Neural progenitor cell (in vitro differentiated cells): ENCODE data around the gene DNAH7. TPM values are rescaled to one million over a fixed set of nuclear protein-coding genes. Genes with fewer than 3 reads are reported as not detected.

Experiments used
- DNase-seq: peaks from one replicate; pipeline ENCODE4 v3.0.0-alpha.2; 2016; ENCODE audit warnings: low spot score
- H2AFZ ChIP-seq: fragments of 200-600 bp; sonication (generic); replicated peaks from 2 replicates; pipeline ENCODE4 v1.6.1; 2016; ENCODE audit warnings: antibody characterized with exemption
- H3F3A ChIP-seq: fragments of 200-600 bp; sonication (generic); 2 replicates; pipeline ENCODE4 v1.6.1; 2016; ENCODE audit warnings: antibody characterized with exemption, low read depth
- H3K27ac ChIP-seq: fragments of 200-600 bp; sonication (generic); 2 replicates; pipeline ENCODE4 v1.5.1; 2016; ENCODE audit warnings: mild to moderate bottlenecking
- H3K27me3 ChIP-seq: fragments of 200-600 bp; sonication (generic); 2 replicates; pipeline ENCODE4 v1.6.1; 2016; ENCODE audit warnings: mild to moderate bottlenecking, moderate library complexity
- H3K36me3 ChIP-seq: fragments of 200-600 bp; sonication (generic); 2 replicates; pipeline ENCODE4 v1.5.1; 2016
- H3K4me1 ChIP-seq: fragments of 200-600 bp; sonication (generic); 2 replicates; pipeline ENCODE4 v1.6.1; 2016; ENCODE audit warnings: mixed run types
- H3K4me2 ChIP-seq: fragments of 200-600 bp; sonication (generic); 2 replicates; pipeline ENCODE4 v1.6.1; 2016
- H3K4me3 ChIP-seq: fragments of 200-600 bp; sonication (generic); 2 replicates; pipeline ENCODE4 v1.5.1; 2016
- H3K79me2 ChIP-seq: fragments of 200-600 bp; sonication (generic); 2 replicates; pipeline ENCODE4 v1.6.1; 2016; ENCODE audit warnings: low read depth
- H3K9ac ChIP-seq: fragments of 200-600 bp; sonication (generic); 2 replicates; pipeline ENCODE4 v1.6.1; 2016
- H3K9me3 ChIP-seq: fragments of 200-600 bp; sonication (generic); 2 replicates; pipeline ENCODE4 v1.5.1; 2016; ENCODE audit warnings: low read depth
- H4K20me1 ChIP-seq: fragments of 200-600 bp; sonication (generic); 2 replicates; pipeline ENCODE4 v1.6.1; 2016; ENCODE audit warnings: low read depth
- H3K27ac Mint-ChIP-seq: 3 replicates; pipeline ENCODE4 v1.8.0; 2021; ENCODE audit warnings: mixed read lengths
- H3K27me3 Mint-ChIP-seq: 2 replicates; pipeline ENCODE4 v1.8.0; 2022; ENCODE audit warnings: low read depth, mild to moderate bottlenecking, inconsistent platforms, moderate library complexity, mixed read lengths; ENCODE audit not compliant: insufficient read depth
- H3K36me3 Mint-ChIP-seq: 3 replicates; pipeline ENCODE4 v1.8.0; 2021; ENCODE audit warnings: mixed read lengths
- H3K4me1 Mint-ChIP-seq: 3 replicates; pipeline ENCODE4 v1.8.0; 2021; ENCODE audit warnings: mixed read lengths
- H3K4me3 Mint-ChIP-seq: 3 replicates; pipeline ENCODE4 v1.8.0; 2021; ENCODE audit warnings: mild to moderate bottlenecking, moderate library complexity, mixed read lengths
- H3K9me3 Mint-ChIP-seq: 3 replicates; pipeline ENCODE4 v1.8.0; 2020; ENCODE audit warnings: mixed read lengths
- CTCF ChIP-seq: fragments of 200-600 bp; sonication (generic); IDR thresholded peaks from 2 replicates; pipeline ENCODE4 v1.5.1; 2017; ENCODE audit warnings: antibody characterized with exemption, mild to moderate bottlenecking
- EZH2 ChIP-seq: fragments of 200-600 bp; sonication (generic); IDR thresholded peaks from 2 replicates; pipeline ENCODE4 v1.6.1; 2017; ENCODE audit warnings: antibody characterized with exemption, mild to moderate bottlenecking, moderate library complexity
- EZH2phosphoT487 ChIP-seq: fragments of 200-600 bp; sonication (generic); IDR thresholded peaks from 2 replicates; pipeline ENCODE4 v1.6.1; 2017; ENCODE audit warnings: antibody characterized with exemption
- total RNA-seq: library from RNA; depleted of rRNA; stranded (reverse); fragments of >200 nt; gene quantifications from 2 replicates; pipeline ENCODE4 v1.2.3, GENCODE V29; 2015; ENCODE audit warnings: low replicate concordance

Gene DNAH7
- total RNA-seq, 1 donor from 2014 or later: 0.49 TPM

- DNase-seq: no peak
- Histone ChIP-seq H3K9me3 (peaks cover 5% of the 10 kb centered on the region), H3K4me2 (no peak overlapping the region), H3K36me3 (peaks cover 14% of the 10 kb centered on the region), H2AFZ (no peak overlapping the region), H3K79me2 (no peaks in the 10 kb centered on the region), H3K4me1 (no peaks in the 10 kb centered on the region), H3K9ac (no peak overlapping the region), H3K4me3 (no peak overlapping the region), H3K27me3 (no peaks in the 10 kb centered on the region), H4K20me1 (no peaks in the 10 kb centered on the region), H3K27ac (no peak overlapping the region), H3F3A (no peaks in the 10 kb centered on the region)
- Mint-ChIP-seq H3K27ac (no peak overlapping the region), H3K36me3 (peaks cover 32% of the 10 kb centered on the region), H3K27me3 (no peaks in the 10 kb centered on the region), H3K9me3 (peaks cover 18% of the 10 kb centered on the region), H3K4me1 (no peaks in the 10 kb centered on the region), H3K4me3 (no peak overlapping the region)
- TF ChIP-seq EZH2: no peak
- no peak for TF ChIP-seq EZH2phosphoT487
- TF ChIP-seq CTCF: no peak
These were observed 327.4 kb downstream of the DNAH7 start for GRCh38 chr2:195741191-195741590.

GRCh38 chr2:195737511-195738325 is 330.9 kb downstream of the DNAH7 start:
- Histone ChIP-seq H2AFZ (no peak overlapping the region), H3K79me2 (no peaks in the 10 kb centered on the region), H3K4me3 (no peak overlapping the region), H3F3A (no peaks in the 10 kb centered on the region), H3K36me3 (peaks cover 10% of the 10 kb centered on the region), H3K4me2 (no peak overlapping the region), H3K27ac (no peak overlapping the region), H4K20me1 (no peaks in the 10 kb centered on the region), H3K9ac (no peak overlapping the region), H3K27me3 (no peaks in the 10 kb centered on the region), H3K4me1 (no peaks in the 10 kb centered on the region), H3K9me3 (no peaks in the 10 kb centered on the region)
- Mint-ChIP-seq H3K9me3 (peaks cover 2% of the 10 kb centered on the region), H3K4me1 (no peaks in the 10 kb centered on the region), H3K36me3 (peaks cover 26% of the 10 kb centered on the region), H3K27me3 (no peaks in the 10 kb centered on the region), H3K27ac (no peak overlapping the region), H3K4me3 (no peak overlapping the region)
- TF ChIP-seq CTCF (no peak), EZH2 (no peak), EZH2phosphoT487 (no peak)
- no peak for DNase-seq

GRCh38 chr2:195735347-195735746 is 333.3 kb downstream of the DNAH7 start:
- Histone ChIP-seq H3F3A (no peaks in the 10 kb centered on the region), H3K4me3 (no peak overlapping the region), H3K9me3 (no peaks in the 10 kb centered on the region), H3K27me3 (no peaks in the 10 kb centered on the region), H4K20me1 (no peaks in the 10 kb centered on the region), H3K9ac (no peak overlapping the region), H3K4me2 (no peak overlapping the region), H3K4me1 (no peaks in the 10 kb centered on the region), H3K79me2 (no peaks in the 10 kb centered on the region), H2AFZ (no peak overlapping the region), H3K36me3 (no peaks in the 10 kb centered on the region), H3K27ac (no peak overlapping the region)
- TF ChIP-seq EZH2: no peak
- no peak for TF ChIP-seq CTCF
- no peak for TF ChIP-seq EZH2phosphoT487
- H3K4me1 Mint-ChIP-seq: no peaks in the 10 kb centered on the region
- H3K9me3 Mint-ChIP-seq: no peaks in the 10 kb centered on the region
- H3K36me3 Mint-ChIP-seq: peaks cover 25% of the 10 kb centered on the region
- peaks cover 2% of the 10 kb centered on the region for H3K27me3 Mint-ChIP-seq
- H3K27ac Mint-ChIP-seq: no peak overlapping the region
- no peak overlapping the region for H3K4me3 Mint-ChIP-seq
- no peak for DNase-seq
